Endodermal cell (in vitro differentiated cells): ENCODE data around the gene RAB37. TPM values are rescaled to one million over a fixed set of nuclear protein-coding genes. Genes with fewer than 3 reads are reported as not detected.
A peak's percentile ranks its signal among the peaks of the same experiment; 100 is the strongest.

Experiments used
- DNase-seq: peaks from one replicate; pipeline ENCODE4 v3.0.0-alpha.2; 2017
- H3K27ac ChIP-seq: 2 replicates; pipeline ENCODE4 v1.5.1; 2013; ENCODE audit warnings: mild to moderate bottlenecking, low read depth, low read length, moderate library complexity
- H3K27me3 ChIP-seq: 2 replicates; pipeline ENCODE4 v1.6.1; 2013; ENCODE audit warnings: mild to moderate bottlenecking, low read length, moderate library complexity; ENCODE audit not compliant: insufficient read depth, control insufficient read depth, poor library complexity, severe bottlenecking
- H3K36me3 ChIP-seq: 2 replicates; pipeline ENCODE4 v1.7.0; 2013; ENCODE audit warnings: mild to moderate bottlenecking, low read length, moderate library complexity; ENCODE audit not compliant: control insufficient read depth, insufficient read depth
- H3K4me1 ChIP-seq: one replicate; pipeline ENCODE4 v1.7.0; 2013; ENCODE audit warnings: low read length; ENCODE audit not compliant: control insufficient read depth, insufficient read depth
- H3K4me3 ChIP-seq: 2 replicates; pipeline ENCODE4 v1.5.1; 2013; ENCODE audit warnings: mild to moderate bottlenecking, low read length, moderate library complexity
- H3K9ac ChIP-seq: 2 replicates; pipeline ENCODE4 v1.6.1; 2013; ENCODE audit warnings: mild to moderate bottlenecking, low read length, moderate library complexity; ENCODE audit not compliant: poor library complexity, severe bottlenecking; ENCODE audit errors: extremely low read depth
- H3K9me3 ChIP-seq: 2 replicates; pipeline ENCODE4 v1.6.1; 2013; ENCODE audit warnings: mild to moderate bottlenecking, low read length, moderate library complexity; ENCODE audit not compliant: control insufficient read depth
- H3K27ac Mint-ChIP-seq: 2 replicates; pipeline ENCODE4 v1.8.0; 2020; ENCODE audit warnings: mixed read lengths
- H3K27me3 Mint-ChIP-seq: 2 replicates; pipeline ENCODE4 v1.8.0; 2021; ENCODE audit warnings: mild to moderate bottlenecking, mixed read lengths; ENCODE audit not compliant: insufficient read depth
- H3K36me3 Mint-ChIP-seq: 2 replicates; pipeline ENCODE4 v1.8.0; 2020; ENCODE audit warnings: low read depth, mixed read lengths
- H3K4me1 Mint-ChIP-seq: 2 replicates; pipeline ENCODE4 v1.8.0; 2020; ENCODE audit warnings: mixed read lengths
- H3K4me3 Mint-ChIP-seq: 2 replicates; pipeline ENCODE4 v1.8.0; 2020; ENCODE audit warnings: mild to moderate bottlenecking, moderate library complexity, mixed read lengths
- H3K9me3 Mint-ChIP-seq: 2 replicates; pipeline ENCODE4 v1.8.0; 2020; ENCODE audit warnings: mild to moderate bottlenecking, mixed read lengths
- CTCF ChIP-seq: fragments of 200-600 bp; sonication (generic); conservative IDR thresholded peaks from 2 replicates; pipeline ENCODE4 v1.5.0; 2021; ENCODE audit warnings: antibody characterized with exemption, mild to moderate bottlenecking
- WGBS, 2 experiments: methylation state at CpG; one replicate each; pipeline versions ENCODE4 v1.1.5 to v1.1.7; 2013; ENCODE audit warnings: missing lambda C conversion rate in 2 of 2, mixed read lengths in 1 of 2; ENCODE audit not compliant: insufficient coverage in 1 of 2, insufficient read length in 1 of 2; 5-methylcytosine and 5-hydroxymethylcytosine counted together
- total RNA-seq, 2 donors: library from RNA; stranded (reverse); fragmentation: NEBNext Ultra II Directional in 1 of 2; extraction: Animal tissue kit (Norgen Biotek cat#: 25700) in 1 of 2; gene quantifications; 2 replicates in 1 of 2; 3 replicates in 1 of 2; pipeline ENCODE4 v1.2.1, GENCODE V29; 2021

The RAB37 gene
- total RNA-seq, 2 donors from 2014 or later, result 6.8 to 8.4 TPM

GRCh38 chr17:74776044-74776962 lies 39.2 kb downstream of the RAB37 start, which contains the start of gene NAT9:
Gene NAT9 (minus strand): TSS chr17:74776345. CDS start chr17:74775698, 647 bp downstream.
- H3K4me3 ChIP-seq, result peak within 1 kb of the TSS; percentile 97
- H3K36me3 Mint-ChIP-seq, result peaks cover 41% of the 10 kb centered on the region
- H3K9ac ChIP-seq, result peak within 1 kb of the TSS; percentile 67
- H3K9me3 ChIP-seq, result no peaks in the 10 kb centered on the region
- no peak for TF ChIP-seq CTCF
- H3K4me3 Mint-ChIP-seq, result peak within 1 kb of the TSS; percentile 87
- H3K4me1 Mint-ChIP-seq, result peaks cover 9% of the 10 kb centered on the region
- H3K27ac Mint-ChIP-seq, result peak within 1 kb of the TSS; percentile 90
- peak; percentile 100 for DNase-seq
- H3K4me1 ChIP-seq, result peaks cover 5% of the 10 kb centered on the region
- 0% methylated on average over 63 of the region's 64 CpGs; no CpG with 5 or more reads in 1 of the 2 experiments for WGBS, 2 experiments
- no peaks in the 10 kb centered on the region for H3K27me3 Mint-ChIP-seq
- H3K36me3 ChIP-seq, result peaks cover 56% of the 10 kb centered on the region
- peak within 1 kb of the TSS; percentile 50 for H3K27ac ChIP-seq
- H3K9me3 Mint-ChIP-seq, result no peaks in the 10 kb centered on the region
- H3K27me3 ChIP-seq, result no peaks in the 10 kb centered on the region

GRCh38 chr17:74776990-74777389 lies 39.9 kb downstream of the RAB37 start:
- H3K27ac Mint-ChIP-seq, result peak overlapping the region; percentile 86
- no peak overlapping the region for H3K27ac ChIP-seq
- H3K9me3 ChIP-seq, result no peaks in the 10 kb centered on the region
- no peaks in the 10 kb centered on the region for H3K27me3 ChIP-seq
- no peaks in the 10 kb centered on the region for H3K9me3 Mint-ChIP-seq
- H3K36me3 ChIP-seq, result peaks cover 52% of the 10 kb centered on the region
- peaks cover 9% of the 10 kb centered on the region for H3K4me1 Mint-ChIP-seq
- no peaks in the 10 kb centered on the region for H3K27me3 Mint-ChIP-seq
- H3K36me3 Mint-ChIP-seq, result peaks cover 36% of the 10 kb centered on the region
- peaks cover 5% of the 10 kb centered on the region for H3K4me1 ChIP-seq
- DNase-seq, result peak; percentile 70
- peak overlapping the region; percentile 87 for H3K4me3 Mint-ChIP-seq
- WGBS, 2 experiments, result 38 to 53% methylated on average over 8 to 10 of the region's 10 CpGs
- H3K4me3 ChIP-seq, result peak overlapping the region; percentile 97
- no peak for TF ChIP-seq CTCF
- H3K9ac ChIP-seq, result peak overlapping the region; percentile 67

- H3K27ac ChIP-seq, result no peak overlapping the region
- peaks cover 48% of the 10 kb centered on the region for H3K36me3 ChIP-seq
- Mint-ChIP-seq H3K4me1 (peaks cover 10% of the 10 kb centered on the region), H3K27ac (no peak overlapping the region), H3K9me3 (no peaks in the 10 kb centered on the region), H3K4me3 (no peak overlapping the region), H3K36me3 (peaks cover 32% of the 10 kb centered on the region), H3K27me3 (no peaks in the 10 kb centered on the region)
- no peak for TF ChIP-seq CTCF
- peaks cover 5% of the 10 kb centered on the region for H3K4me1 ChIP-seq
- H3K27me3 ChIP-seq, result no peaks in the 10 kb centered on the region
- 83 to 93% methylated on average over 6 of the region's 6 CpGs for WGBS, 2 experiments
- no peaks in the 10 kb centered on the region for H3K9me3 ChIP-seq
- no peak overlapping the region for H3K9ac ChIP-seq
- DNase-seq, result no peak
- H3K4me3 ChIP-seq, result peak overlapping the region; percentile 97
These were observed 41.0 kb downstream of the RAB37 start for GRCh38 chr17:74777901-74778515.
